ENCODE measurements around the gene ALDH3A2. TPM values are rescaled to one million over a fixed set of nuclear protein-coding genes. Genes with fewer than 3 reads are reported as not detected.

Gene ALDH3A2
- total RNA-seq, 2 donors from 2014 or later, result 128 to 131 TPM

DNA sequence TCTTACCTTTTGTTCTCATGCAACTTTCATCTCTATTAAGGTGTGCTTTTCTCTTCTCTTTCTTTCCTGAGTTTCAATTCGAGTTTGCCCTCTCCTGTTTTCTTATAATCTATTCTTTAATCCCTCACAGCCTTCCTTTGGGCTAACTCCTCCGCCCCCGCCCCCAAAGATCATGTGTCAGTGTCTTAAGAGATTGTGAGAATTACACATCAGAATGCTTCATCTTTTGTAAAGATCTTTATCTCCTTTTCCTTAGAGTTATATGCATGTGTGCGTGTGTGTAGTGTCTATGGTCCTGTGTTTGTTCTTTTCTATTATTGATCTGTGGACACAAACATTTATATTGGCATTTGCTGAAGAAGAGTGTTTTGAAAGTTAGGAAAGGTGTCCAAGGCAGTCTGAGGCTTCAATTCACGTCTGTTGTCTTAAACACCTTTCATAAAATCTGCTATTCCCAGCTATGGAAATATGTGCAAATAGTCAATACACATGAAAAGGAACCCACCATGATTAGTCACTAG, 6.1 kb upstream of the ALDH3A2 start:
- no peak for TF ChIP-seq POLR2A (IDR thresholded peaks at IDR 0.05)
- TF ChIP-seq, protein P1, sequence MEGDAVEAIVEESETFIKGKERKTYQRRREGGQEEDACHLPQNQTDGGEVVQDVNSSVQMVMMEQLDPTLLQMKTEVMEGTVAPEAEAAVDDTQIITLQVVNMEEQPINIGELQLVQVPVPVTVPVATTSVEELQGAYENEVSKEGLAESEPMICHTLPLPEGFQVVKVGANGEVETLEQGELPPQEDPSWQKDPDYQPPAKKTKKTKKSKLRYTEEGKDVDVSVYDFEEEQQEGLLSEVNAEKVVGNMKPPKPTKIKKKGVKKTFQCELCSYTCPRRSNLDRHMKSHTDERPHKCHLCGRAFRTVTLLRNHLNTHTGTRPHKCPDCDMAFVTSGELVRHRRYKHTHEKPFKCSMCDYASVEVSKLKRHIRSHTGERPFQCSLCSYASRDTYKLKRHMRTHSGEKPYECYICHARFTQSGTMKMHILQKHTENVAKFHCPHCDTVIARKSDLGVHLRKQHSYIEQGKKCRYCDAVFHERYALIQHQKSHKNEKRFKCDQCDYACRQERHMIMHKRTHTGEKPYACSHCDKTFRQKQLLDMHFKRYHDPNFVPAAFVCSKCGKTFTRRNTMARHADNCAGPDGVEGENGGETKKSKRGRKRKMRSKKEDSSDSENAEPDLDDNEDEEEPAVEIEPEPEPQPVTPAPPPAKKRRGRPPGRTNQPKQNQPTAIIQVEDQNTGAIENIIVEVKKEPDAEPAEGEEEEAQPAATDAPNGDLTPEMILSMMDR (IDR thresholded peaks at IDR 0.05), result no peak
- H3K4me1 ChIP-seq, result peaks cover 27% of the 10 kb centered on the region
- ATAC-seq (no peak), DNase-seq (no peak)
- WGBS, 2 donors, result 52 to 55% methylated on average over 5 of the region's 5 CpGs
- no peaks in the 10 kb centered on the region for H3K9me3 ChIP-seq
- H3K27me3 ChIP-seq, result no peaks in the 10 kb centered on the region
- no peak overlapping the region for H3K4me3 ChIP-seq
- H3K27ac ChIP-seq, result no peak overlapping the region
- intact Hi-C loops (cut with DNase I), result no loop called here
- no peaks in the 10 kb centered on the region for H3K36me3 ChIP-seq (replicated peaks in 1 of 2; ENCODE audit: insufficient read depth in 1 of 2, low read depth in 2 of 2)

DNA sequence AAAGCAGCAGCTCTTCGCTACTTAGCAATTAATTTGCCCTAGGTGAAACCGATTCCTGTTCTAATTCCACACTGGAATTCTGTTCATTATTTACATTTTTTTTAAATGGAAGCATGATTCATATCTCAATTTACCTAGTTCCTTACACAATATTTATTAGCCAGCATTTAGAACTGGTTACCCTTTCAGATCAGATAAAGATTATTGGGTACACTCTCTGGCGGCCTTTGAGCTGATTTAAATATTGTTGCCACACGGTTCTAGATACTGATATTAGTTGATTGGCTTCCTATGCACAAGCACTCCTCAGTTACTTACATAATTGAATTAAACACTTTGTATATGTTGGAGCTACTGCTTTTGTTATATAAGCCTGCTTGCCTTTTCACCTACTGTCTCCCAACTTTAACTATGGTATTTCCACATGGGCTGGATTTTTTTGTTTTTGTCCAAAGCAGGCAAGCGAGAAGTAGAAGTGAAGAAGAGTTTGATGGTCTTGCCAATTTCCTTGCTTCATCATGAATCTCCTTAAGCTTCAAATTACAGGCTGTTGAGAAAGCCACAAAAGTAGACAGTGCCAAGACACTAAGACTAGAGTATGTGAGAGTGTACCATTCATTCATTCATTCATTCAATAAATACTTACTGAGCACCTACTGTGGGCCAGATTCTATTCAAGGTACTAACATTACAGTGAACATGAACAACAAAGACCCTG, 3.9 kb upstream of the ALDH3A2 start:
- Histone ChIP-seq H3K4me1 (peaks cover 35% of the 10 kb centered on the region), H3K27me3 (no peaks in the 10 kb centered on the region), H3K4me3 (no peak overlapping the region), H3K9me3 (no peaks in the 10 kb centered on the region), H3K36me3 (replicated peaks in 1 of 2; ENCODE audit: insufficient read depth in 1 of 2, low read depth in 2 of 2) (no peaks in the 10 kb centered on the region), H3K27ac (peak overlapping the region in 3 of 4 donors; percentile 91 to 96 (median 94))
- DNase-seq (no peak), ATAC-seq (no peak)
- 70 to 79% methylated on average over 5 of the region's 5 CpGs for WGBS, 2 donors
- intact Hi-C loops (cut with DNase I), result no loop called here
- TF ChIP-seq POLR2A (IDR thresholded peaks at IDR 0.05), result no peak
- TF ChIP-seq, protein P1 (IDR thresholded peaks at IDR 0.05), result no peak

DNA sequence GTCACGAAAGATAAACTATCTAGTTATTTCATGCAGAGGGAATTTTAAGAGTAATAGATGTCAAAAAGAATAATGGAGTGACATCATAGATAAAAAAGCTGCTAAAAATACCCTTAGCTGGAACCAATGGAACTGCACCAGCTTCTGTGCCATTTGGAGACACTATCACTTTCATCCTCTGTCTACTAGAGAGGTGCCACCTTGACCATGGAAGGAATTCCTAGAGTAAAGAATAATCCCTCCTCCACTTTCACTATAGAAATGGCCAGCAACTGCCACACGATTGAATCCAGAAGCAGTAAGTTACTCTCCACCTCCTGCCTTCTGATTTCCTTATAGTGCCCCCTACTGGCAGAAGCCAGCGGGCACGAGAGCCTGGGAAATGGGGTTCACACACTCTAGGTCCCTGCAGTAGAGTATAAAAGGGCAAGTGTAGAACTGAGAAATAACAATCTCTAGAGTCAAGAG, 2.8 kb upstream of the ALDH3A2 start:
- Histone ChIP-seq H3K27me3 (no peaks in the 10 kb centered on the region), H3K36me3 (replicated peaks in 1 of 2; ENCODE audit: insufficient read depth in 1 of 2, low read depth in 2 of 2) (no peaks in the 10 kb centered on the region), H3K4me1 (peaks cover 46% of the 10 kb centered on the region), H3K9me3 (no peaks in the 10 kb centered on the region), H3K27ac (peak overlapping the region; percentile 35 to 96 (median 92)), H3K4me3 (no peak overlapping the region)
- intact Hi-C loops (cut with DNase I), result no loop called here
- DNase-seq (peak in 2 of 4 donors; percentile 25 to 28), ATAC-seq (peak; percentile 7)
- TF ChIP-seq, protein P1 (IDR thresholded peaks at IDR 0.05), result peak in 6 of 7 experiments; percentile 9 to 49 (median 28)
- TF ChIP-seq POLR2A (IDR thresholded peaks at IDR 0.05), result peak in 1 of 3 donors; percentile 34
- WGBS, 2 donors, result 30 to 31% methylated on average over 4 of the region's 4 CpGs

DNA sequence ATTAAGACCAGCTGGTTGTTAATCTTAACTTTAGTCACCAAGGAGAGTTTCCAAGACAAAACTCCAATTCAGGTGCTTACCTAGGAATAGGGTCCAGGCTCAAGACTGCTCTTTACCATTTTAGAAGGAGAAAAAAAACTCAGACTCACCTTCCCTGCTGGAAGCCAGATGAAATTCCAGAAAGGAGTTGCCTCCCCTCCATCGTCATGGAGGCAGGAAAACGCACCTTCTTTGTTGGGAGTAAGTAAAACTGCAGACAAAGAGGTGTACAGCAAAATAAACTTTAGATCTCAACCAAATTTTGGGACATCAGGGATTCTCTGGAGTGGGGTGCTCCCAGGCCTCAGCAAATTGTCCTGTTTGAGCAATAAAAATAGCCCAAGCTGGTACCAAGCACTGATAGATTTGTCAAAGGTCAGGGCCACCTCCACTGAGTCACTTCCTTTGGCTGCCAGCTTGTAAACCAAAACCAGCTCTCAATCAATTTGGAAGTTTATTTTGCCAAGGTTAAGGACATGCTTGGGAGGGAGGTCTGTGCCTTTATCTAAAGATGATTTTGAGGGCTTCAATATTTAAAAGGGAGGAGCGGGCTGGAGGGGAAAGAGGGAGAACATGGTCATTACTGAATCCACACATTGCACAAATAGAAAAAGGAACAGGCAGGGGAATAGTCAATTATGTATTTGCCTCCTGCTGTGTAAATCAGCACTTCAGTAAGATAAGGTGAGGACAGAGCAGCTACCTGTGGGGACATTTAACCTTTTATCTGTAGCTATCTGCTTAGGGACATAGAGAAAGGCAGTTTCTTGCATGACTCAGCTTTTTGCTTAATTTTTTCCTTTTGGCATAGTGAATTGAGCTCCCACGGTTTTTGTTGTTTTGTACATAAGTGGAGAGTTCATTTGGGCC, 1.5 kb upstream of the ALDH3A2 start:
- Histone ChIP-seq H3K4me1 (peaks cover 59% of the 10 kb centered on the region), H3K9me3 (no peaks in the 10 kb centered on the region), H3K27ac (peak overlapping the region; percentile 91 to 96 (median 93)), H3K36me3 (replicated peaks in 1 of 2; ENCODE audit: insufficient read depth in 1 of 2, low read depth in 2 of 2) (no peaks in the 10 kb centered on the region), H3K27me3 (no peaks in the 10 kb centered on the region), H3K4me3 (no peak overlapping the region)
- 38 to 39% methylated on average over 4 of the region's 4 CpGs for WGBS, 2 donors
- intact Hi-C loops (cut with DNase I), result no loop called here
- TF ChIP-seq, protein P1 (IDR thresholded peaks at IDR 0.05), result no peak
- no peak for TF ChIP-seq POLR2A (IDR thresholded peaks at IDR 0.05)
- DNase-seq, result peak in 3 of 4 donors; percentile 48 to 49 (median 48)
- ATAC-seq, result no peak
